Measurements from ENCODE around the gene SLC37A3.
"Not testable (repeated sequence)": the region's sequence is repeated elsewhere in the genome, so short reads cannot be mapped to it uniquely, and the experiment has no call there.

Gene SLC37A3, protein sequence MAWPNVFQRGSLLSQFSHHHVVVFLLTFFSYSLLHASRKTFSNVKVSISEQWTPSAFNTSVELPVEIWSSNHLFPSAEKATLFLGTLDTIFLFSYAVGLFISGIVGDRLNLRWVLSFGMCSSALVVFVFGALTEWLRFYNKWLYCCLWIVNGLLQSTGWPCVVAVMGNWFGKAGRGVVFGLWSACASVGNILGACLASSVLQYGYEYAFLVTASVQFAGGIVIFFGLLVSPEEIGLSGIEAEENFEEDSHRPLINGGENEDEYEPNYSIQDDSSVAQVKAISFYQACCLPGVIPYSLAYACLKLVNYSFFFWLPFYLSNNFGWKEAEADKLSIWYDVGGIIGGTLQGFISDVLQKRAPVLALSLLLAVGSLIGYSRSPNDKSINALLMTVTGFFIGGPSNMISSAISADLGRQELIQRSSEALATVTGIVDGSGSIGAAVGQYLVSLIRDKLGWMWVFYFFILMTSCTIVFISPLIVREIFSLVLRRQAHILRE

DNA sequence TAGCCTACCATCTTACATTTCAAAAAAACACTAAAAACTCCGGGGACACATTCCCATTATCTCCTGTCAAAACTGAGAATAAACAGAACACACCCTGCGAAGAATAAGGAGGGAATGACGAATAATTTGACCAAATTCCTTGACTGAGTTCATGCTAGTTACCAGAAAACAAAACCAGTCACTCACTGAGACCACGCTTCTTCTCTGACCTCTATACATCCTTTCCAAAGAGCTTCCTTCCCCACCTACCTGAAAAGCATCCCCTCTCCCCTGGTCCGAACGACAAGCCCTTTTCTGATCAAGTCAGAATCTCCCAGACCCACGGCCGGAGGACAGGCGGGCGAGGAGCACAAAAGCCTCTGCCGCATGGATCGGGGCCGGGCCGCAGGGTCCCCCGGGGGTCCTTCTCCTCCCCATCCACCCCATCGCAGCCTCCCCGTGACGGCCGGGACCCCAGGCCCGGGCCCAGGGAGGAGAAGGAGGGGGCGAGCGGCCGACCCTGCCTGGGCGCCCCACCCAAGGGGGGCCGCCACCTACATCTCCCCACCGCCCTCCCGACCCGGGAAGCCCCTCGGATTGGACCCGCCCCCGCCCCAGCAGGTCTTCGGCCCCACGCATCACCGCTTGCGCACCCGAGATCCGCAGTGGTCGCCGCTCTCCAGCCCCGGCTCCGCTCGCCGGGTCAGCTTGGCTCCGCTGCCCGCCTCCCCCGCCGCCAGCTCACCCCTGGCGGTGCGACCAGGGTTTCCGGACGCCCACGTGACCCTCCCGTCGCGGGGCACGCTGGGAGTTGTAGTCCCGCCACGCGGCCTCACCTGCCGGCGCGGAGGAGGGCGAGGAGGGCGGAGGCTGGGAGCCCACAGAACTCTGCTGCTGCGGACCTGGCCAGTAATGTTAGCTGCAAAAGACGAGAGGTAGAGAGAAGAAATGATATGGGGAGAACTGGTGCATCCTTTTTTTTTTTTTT is at the start of gene SLC37A3:
TSS of gene SLC37A3 (minus strand) at position 747 of the 967 bp plus-strand sequence. CDS start 16,004 bp downstream, outside the sequence.
- peak; percentile 78 for DNase-seq

DNA sequence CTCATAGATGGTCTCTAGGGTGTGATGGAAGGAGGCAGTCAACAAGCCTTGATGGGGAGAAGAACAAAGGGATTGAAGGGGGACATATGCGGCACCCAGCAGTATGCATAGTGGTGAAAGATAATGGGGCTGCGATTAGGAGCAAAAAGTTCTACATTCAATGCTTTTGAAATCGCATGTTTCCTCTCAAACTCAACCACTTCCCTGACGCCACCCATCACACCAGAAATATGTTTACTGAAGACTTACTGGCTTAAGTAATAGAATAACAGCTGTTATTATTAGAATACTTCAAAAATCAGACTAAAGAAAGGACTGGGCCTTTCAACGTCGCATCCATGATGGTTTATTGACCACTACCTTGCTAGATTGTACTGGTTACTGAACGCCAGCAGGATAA is 49.5 kb upstream of the SLC37A3 start:
- no peak for DNase-seq

DNA sequence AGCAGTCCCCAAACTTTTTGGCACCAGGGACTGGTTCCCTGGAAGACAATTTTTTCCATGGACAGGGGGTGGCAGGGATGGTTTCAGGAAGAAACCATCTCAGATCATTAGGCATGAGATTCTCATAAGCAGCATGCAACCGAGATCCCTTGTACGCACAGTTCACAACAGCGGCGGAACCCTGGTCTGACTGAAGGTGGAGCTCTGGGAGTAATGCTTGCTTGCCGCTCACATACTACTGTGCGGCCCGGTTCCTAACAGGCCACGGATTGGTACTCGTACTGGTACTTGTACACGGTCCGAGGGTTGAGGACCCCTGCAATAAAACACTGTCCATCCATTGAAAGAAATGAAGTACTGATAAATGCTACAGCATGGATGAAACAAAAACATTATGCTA is 48.1 kb upstream of the SLC37A3 start:
- no peak for DNase-seq

DNA sequence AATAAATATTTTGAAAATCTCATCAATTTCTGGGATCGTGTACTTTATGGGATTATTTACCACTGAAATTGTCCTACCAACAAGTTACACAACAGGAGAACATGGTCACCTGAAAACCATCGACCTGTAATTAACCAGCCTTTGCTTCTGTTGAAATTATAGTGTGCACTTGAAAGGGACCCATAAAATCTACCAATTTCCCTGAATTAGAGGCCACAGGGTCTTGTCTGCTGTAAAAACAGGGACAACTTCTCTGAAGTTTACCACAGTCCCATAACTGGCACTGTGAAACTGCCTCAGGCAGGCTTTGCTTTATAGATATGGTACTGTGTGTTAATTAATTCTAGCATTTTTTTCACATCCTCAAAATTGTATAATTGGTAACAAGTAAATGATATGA is 43.2 kb upstream of the SLC37A3 start:
- DNase-seq = no peak

DNA sequence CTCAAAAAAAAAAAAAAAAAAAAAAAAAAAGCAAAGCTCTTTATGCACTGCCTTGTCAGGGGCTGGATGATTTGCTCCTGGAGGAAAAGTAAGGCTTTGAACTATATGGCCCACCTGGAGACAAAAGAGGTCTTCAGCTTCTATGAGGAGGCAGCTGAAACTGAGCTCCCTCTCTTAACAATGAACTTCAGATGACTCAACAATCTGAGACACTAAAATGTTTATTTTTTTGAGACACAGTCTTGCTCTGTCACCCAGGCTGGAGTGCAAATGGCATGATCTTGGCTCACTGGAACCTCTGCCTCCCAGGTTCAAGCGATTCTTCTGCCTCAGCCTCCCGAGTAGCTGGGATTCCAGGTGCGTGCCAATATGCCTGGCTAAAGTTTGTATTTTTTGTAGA is 42.3 kb upstream of the SLC37A3 start:
- no peak for DNase-seq

DNA sequence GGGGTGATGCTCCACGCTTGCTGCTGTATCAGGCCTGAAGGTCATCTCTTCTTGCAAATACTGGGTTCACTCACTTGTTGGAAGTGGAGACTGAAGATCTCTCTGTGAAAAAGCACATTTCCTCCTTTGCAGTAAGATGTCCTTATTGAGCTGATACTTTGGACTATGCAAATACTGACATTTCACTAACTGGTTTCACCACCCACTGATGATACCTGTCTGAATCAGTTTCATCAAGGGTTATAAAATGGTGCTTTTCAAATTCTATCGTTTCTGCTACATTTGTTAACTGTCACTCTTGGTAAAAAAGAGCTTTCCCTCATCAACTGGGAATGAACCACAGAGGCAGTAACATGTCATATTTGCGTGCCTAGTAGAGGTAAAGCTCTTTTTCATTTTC is 41.0 kb upstream of the SLC37A3 start:
- DNase-seq = no peak

DNA sequence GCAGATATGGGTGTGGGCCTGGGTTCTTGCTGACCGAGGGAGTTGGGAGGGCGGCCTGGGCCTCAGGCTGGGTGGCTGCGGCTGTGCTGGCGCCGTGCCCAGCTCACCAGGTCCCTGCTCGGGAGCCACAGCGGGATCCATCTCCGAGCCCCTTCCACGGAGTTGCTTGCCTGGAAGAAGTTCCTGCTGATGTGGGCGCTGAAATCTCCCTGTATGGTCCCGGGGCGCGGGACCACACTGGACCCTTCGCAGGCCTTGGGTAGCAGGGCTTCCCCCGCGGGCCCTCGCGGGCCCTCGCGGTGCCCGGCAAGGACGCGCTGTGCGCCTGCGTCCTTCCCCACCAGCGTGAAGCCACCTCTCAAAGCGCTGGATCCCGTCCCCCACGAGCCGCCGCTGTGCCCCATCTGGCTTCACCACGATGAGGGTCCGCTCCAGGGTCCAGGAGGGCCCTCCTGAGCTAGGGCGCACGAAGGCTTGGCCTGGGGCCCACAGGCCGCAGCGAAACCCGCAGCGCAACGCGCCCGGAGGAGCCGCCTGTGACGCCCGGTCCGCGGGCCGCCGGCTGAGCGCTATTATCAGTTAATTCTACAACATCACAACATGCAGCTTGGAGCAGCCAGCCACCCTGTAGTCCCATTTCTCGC is 37.0 kb upstream of the SLC37A3 start:
- no peak for DNase-seq

DNA sequence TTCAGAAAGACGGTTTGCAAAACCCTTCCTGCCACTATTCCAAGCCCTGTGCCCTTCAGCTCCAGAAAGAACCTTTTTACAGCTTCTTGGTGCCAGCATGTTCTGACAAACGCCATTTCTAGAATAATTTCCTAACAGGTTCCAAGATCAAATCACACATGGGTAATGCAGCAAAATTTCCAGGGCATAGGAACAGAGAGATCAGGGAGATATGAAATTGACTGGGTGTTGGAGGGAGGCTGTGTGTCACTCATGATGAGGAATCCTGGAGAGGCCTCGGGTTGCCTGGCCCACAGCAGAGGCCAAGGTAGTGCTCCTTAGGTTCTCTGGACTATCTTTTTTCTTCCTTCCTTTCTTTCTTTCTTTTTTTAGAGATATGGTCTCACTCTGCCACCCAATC is 35.1 kb upstream of the SLC37A3 start:
- DNase-seq = no peak

DNA sequence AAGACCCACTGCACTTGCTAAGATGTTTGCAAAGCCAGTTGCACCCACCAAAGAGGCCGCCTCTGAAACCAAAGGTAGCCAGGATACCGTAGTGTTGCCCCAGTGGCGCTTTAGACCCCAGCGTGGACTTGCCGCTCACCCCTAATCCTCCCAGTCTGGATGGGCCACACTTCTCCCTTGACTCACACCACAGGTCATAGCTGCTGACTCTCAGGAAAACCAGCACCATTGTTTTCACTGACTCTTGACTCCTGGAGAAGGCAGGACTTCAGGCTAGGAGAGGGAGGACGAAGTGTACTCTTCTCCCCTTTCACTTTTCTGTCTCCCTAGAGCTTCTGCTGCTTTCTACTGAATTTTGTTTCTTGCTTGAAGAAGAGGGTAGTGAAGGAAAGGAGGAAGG is 27.8 kb upstream of the SLC37A3 start:
- no peak for DNase-seq

DNA sequence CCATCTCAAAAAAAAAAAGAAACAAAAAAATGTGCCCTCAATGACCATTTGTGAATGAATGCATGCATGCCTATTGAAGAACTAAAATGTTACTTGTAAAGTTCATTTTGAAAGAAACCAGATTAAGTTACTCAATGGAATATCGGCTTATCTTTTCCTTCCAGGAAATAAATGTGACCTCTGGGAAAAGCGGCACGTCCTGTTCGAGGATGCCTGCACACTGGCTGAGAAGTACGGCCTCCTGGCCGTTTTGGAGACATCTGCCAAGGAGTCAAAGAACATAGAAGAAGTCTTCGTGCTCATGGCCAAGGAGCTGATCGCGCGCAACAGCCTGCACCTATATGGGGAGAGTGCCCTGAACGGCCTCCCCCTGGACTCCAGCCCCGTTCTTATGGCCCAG is 27.4 kb upstream of the SLC37A3 start:
- no peak for DNase-seq

DNA sequence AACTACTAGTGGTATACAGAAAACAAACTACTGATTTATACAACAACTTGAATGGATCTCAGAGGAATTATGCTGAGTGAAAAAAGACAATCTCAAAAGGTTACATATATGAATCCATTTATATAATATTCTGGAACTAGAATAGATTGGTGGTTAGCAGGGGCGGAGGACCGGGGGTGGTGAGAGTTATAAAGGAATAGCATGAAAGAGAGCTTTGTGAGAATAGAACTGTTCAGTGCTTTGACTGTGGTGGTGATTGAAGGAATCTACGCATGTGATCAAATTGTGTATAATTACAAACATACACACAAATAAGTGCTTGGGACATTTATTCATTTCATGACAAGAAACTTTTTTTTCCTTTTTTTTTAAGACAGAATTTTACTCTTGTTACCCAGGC is 25.2 kb upstream of the SLC37A3 start:
- DNase-seq = no peak

DNA sequence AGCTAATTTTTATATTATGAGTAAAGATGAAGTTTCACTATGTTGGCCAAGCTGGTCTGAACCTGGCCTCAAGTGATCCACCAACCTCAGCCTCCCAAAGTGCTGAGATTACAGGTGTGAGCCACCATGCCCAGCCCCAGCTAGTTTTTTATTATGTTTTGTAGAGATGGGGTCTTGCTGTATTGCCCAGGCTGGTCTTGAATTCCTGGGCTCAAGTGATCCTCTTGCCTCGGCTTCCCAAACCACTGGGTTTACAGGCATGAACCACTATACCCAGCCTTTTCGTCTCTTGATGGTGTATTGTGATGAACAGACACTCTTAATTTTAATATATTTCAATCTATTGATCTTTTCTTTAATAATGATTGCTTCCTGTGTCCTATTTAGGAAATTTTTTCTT is 23.2 kb upstream of the SLC37A3 start:
- no peak for DNase-seq

DNA sequence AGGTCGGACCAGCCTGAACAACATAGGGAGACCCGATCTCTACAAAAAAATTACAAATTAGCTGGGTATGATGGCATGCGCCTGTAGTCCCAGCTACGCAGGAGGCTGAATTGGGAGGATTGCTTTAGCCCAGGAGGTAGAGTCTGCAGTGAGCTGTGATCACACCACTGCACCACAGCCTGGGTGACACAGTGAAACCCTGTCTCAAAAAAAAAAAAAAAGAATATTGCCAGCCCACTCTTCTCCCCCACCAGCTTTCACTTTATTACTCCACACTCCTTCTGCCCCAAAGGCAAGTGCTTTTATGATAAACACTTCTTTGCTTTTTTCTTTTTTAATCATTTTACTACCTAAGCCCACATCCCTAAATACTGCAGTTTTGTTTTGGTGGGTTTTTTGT is 20.3 kb upstream of the SLC37A3 start:
- no peak for DNase-seq

DNA sequence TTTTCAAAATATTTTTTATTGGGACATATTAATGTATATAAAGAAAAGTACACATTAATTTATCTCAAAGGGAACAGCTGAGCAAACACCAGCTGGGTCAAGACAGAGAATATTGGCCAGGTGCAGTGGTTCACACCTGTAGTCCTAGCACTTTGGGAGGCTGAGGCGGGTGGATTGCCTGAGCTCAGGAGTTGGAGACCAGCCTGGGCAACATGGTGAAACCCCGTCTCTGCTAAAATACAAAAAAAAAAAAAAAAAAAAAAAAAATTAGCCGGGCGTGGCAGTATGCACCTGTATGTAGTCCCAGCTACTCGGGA is 19.8 kb upstream of the SLC37A3 start:
- DNase-seq = peak; percentile 22

DNA sequence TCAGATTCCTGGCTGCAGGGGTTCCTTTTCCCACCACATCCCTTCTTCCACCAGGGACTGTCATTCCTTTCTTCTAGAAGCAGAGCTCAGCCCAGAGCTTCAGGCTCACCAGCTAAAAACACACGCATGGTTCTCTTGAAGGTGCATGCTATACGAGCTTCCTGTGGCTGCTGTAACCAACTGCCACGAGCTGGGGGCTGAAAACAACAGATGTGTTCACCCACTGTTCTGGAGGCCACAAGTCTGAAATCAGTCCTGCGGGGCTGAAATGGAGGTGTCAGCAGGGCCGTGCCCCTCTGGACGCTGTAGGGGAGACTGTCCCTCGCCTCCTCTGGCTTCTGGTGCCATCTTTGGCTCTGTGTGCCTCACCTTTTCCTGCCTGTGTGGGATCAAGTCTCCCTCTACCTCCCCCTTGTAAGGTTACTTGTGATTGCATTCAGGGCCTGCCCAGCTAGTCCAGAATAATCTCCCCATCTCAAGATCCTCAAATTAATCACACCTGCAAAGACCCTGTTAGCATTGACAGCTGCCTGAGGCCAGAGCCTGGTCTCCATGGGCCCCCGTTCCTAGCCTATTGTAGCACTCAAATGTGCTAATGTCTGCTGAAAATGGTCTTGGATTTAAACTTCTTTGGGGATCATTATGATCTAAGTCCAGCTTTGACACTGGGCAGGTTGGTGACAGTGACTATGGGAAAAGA is 19.3 kb upstream of the SLC37A3 start:
- no peak for DNase-seq

DNA sequence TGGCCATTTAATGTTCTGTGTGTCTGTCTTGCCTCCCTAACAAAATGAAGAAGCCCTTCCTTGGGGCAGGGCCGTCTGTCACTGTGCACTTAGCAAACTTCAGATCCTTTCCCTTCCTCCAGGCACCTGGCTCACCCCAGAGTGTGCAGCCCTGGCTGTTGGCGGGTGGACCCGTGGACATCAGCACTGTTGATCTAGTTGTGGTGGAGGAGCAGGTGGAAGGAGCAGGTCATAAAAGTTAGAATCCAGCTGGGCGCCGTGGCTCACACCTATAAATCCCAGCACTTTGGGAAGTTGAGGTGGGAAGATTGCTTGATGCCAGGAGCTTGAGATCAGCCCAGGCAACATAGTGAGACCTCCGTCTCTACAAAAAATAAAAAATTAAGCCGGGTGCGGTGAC is 18.2 kb upstream of the SLC37A3 start:
- DNase-seq = no peak

DNA sequence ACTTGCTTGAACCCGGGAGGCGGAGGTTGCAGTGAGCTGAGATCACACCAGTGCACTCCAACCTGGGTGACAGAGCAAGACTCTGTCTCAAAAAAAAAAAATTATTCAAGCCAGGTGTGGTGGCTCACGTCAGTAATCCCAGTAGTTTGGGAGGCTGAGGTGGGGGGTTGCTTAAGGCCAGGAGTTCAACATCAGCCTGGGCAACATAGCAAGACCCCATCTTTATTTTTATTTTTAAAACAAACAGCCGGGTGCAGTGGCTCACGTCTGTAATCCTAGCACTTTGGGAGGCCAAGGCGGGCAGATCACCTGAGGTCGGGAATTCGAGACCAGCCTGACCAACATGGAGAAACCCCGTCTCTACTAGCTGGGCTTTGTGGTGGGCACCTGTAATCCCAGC is 17.5 kb upstream of the SLC37A3 start:
- not testable (repeated sequence) for DNase-seq

DNA sequence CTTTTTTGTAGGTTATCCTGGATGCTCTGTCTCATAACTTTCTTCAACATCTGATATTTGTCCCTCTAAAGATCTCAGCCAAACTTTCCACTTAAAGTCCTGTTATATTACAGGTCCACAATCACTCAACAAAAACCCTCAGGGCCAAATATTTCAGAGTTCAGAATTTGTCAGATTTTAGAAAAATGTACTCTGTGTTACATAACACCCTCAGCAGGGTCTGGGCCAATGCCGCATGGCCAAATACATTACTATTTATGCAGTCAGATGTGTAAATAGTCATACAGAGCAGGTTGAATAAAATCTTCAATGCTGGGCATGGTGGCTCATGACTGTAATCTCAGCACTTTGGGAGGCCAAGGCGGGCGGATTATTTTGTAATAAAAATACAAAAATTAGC is 17.0 kb upstream of the SLC37A3 start:
- DNase-seq = no peak

DNA sequence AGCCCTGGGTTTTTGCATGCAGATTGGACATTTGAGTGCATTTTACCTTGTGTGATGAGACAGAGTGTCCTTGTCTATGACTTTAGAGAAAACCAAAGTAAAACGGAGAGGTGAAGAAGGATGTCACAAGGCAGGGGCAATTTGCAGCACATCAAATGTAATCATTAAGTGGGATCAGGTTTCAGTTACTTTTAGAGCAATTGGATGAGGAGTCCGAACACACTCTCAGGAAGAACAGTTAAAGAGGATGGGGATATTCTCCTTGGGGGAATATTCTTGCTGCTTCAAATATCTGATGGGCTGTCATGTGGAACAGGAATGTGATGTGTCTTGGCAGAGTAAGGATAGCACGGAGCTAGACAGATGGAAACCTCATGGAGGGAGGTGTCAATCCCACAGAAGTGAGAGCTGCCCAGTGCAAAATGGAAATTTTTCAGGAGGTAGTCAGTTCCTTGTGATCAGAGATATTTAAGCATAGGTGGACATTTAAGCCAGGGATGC is 6.3 kb upstream of the SLC37A3 start:
- no peak for DNase-seq

DNA sequence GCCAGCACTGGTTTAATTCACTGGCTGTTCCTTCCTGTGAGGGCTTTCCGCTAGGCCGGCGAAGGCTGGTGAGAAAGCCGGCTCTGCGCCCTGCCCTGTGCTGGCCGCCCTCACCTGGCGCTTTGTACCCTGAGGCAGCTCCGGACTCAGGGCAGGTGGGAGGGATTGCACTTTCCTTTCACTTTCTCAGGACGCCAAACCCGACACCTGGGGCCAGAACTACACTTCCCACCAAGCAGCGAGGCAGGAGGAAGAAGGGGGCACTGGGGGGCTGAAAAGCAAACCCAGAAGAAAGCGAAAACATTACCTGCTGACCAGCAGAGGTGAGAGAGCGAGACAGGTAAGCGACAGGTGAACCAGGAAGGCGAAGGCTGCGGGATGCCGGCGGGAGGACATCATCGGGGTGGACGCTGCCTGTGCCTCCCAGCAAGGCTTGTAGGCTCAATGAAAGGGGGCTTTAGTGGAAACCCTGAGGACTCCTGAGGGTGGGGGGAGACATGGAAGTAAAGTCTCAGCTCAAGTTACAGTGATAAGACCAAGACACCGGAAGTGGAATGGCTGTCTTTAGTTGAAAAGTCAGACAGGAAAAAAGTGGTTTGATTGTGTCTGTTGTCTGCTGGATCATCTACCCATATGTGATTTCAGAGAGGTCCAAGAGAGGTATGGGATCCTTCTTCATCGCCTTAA is 5.7 kb upstream of the SLC37A3 start, which contains the start of gene RAB19:
TSS of gene RAB19 (plus strand) at position 181 of the 687 bp plus-strand sequence. CDS start 3,589 bp downstream, outside the sequence.
- DNase-seq = no peak

DNA sequence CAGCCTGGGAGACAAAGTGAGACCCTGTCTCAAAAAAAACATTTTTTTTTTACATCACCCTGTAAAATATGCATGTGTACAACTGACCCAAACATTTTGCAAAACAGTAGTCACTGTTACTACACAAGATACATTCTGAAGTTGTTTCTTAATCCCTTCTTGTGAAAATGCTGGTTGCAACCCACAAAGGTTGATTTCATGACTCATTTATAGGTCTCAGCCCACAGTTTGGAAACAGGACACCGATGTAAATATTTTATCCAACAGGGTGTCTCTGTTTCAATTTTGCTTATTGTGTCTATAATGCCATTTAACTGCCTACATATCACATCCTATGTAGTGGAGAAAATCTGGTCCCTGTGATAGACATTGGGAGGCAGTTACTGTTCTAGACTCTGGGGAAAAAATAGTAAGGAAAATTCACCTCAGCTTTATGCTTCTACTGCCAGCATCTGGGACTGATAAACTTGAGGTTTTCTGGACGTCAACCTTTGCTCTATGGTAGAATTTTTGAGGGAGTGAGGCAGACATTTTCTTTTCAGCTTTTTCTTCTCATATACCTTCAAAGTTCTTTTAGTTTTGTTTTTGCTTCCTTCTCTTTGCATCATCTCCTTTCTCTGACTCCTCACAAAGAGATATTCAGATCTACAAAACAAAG is 4.0 kb upstream of the SLC37A3 start:
- DNase-seq = no peak
